Glomerular endothelial cell (primary cell): ENCODE measurements around the gene OR10T2. TPM values are rescaled to one million over a fixed set of nuclear protein-coding genes. Genes with fewer than 3 reads are reported as not detected.
"Not testable (repeated sequence)": the region's sequence is repeated elsewhere in the genome, so short reads cannot be mapped to it uniquely, and the experiment has no call there.

ENCODE experiments used
- DNase-seq: peaks from one replicate; pipeline ENCODE4 v3.0.0-alpha.2; 2011; ENCODE audit warnings: low read depth, low spot score; ENCODE audit errors: extremely low read depth
- total RNA-seq: library from RNA; depleted of rRNA; stranded (reverse); fragments of >200 nt; gene quantifications from 2 replicates; pipeline ENCODE4 v1.2.3, GENCODE V29; 2015

Gene OR10T2
- total RNA-seq: not detected in 2 replicates

- no peak for DNase-seq
Observed at GRCh38 chr1:158398818-158399514, at the start of gene OR10T2. TSS of gene OR10T2 (minus strand) at chr1:158399466. CDS start at chr1:158399466, 0 bp downstream.

DNA sequence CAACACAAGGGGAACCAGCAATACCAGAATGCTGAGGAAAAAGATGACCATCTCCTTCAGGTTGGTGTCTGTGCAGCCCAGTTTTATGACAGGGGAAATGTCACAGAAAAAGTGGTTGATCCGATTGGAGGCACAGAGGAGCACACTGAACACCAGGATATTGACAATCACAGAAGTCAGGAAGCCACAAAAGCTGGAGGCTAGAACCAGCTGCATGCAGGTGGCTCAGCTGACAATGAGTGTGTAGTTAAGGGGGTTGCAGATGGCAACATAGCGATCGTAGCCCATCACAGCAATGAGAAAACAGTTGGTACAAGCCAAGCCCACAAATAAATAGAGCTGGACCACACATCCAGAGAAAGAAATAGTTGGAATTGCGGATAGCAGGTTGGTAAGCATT lies 46.1 kb upstream of the OR10T2 start:
- no peak for DNase-seq

- DNase-seq: no peak
Observed at GRCh38 chr1:158434741-158435140, 35.5 kb upstream of the OR10T2 start.

GRCh38 chr1:158430163-158430562 lies 30.9 kb upstream of the OR10T2 start:
- not testable (repeated sequence) for DNase-seq

DNA sequence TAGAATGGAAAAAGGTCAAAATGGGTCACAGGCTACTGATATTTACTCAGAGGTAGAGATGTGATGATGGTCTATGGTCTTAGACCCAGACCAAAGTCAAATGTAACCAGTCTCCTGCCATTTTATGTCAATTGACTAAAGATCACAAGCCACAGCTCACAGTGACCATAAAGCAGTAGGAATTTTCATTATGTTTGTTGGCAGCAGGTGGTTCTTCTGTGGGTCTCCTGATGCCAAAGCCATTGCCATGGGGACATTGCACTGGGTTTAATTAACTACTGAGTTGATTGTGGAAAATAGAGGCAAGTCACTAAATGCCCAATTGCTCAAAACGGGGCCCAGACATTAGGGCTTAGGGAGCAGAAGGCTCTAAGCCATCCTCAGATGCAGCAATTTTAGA lies 26.9 kb upstream of the OR10T2 start, which contains the start of gene OR10K2:
Gene OR10K2 (minus strand): TSS at position 101 of the 400 bp plus-strand sequence. CDS start 5,371 bp downstream, outside the sequence.
- DNase-seq: no peak

DNA sequence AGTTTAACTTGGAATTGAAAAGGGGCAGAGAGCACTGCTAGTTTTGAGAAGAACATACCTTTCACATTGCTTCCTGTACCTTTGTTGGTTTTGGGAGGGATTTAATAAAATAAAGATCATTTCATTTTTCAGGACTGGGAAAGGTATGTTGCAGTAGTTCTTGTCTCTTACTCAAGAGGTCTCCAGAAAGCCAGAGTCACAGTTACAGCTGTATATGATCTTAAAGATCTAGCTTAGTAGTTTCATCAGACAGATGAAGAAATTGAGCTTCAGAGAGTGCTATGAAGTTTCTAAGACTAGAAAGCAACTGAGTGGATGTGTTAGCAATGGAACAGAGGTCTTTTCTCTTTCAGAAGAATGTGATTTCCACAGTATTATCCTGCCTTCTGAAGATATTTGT lies 25.8 kb upstream of the OR10T2 start:
- DNase-seq: no peak

- DNase-seq: no peak
Observed at GRCh38 chr1:158422212-158422611, 22.9 kb upstream of the OR10T2 start.

- DNase-seq: no peak
Observed at GRCh38 chr1:158417586-158417985, 18.3 kb upstream of the OR10T2 start.

GRCh38 chr1:158414651-158415345 lies 15.5 kb upstream of the OR10T2 start:
- DNase-seq: no peak

GRCh38 chr1:158407092-158407491 lies 7.8 kb upstream of the OR10T2 start:
- no peak for DNase-seq

DNA sequence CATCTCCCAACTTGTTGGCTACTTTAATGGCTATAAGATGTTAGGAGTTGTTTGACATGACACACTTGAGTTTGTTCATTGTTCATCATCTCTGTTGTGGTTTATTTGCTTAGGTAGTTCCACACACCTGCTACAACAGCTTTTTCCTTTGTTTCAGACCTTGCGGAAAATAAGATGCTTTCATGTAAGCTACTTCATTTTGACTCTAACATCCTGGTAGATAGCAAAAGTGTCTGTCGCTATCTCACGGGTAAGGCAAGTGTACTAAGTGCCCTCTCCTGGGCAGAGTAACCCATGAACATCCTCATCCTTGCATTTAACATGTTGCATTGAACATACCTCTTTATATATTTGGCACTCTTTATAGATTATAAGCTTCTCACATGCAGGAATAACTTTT lies 1.6 kb upstream of the OR10T2 start:
- no peak for DNase-seq

DNA sequence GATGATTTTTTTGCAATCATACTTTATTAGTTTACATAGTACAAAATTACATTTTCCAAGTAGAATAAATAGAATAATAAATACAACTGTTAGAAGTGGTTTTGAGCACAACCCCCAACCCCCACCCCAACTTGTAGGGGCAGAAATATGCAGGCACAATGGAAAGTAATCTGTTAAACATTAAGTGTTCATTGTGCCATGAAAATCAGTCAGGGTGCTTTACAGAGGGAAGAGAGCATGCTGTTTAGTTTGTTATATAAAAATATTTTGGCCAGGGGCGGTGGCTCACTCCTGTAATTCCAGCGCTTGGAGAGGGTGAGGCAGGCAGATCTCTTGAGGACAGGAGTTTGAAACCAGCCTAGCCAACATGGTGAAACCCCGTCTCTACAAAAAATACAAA lies 2.6 kb downstream of the OR10T2 start:
- no peak for DNase-seq

DNA sequence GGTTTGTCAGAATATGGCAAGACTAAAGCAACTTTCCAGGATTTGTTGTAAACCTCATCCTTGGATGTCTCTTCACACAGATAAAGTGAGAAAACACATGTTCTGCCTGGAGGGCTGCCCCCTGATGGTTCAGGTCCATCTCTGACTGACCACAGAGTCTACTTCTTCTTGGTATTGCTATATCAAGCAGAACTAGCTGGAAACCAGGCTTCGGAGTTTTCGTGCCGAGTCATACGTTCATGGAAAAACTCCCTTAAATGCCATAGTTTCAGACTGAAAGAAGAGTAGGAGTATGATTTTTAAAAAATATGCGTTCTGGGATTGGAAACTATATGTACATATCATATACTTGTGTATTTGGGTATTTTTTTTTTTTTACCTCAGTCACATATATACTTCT lies 5.8 kb downstream of the OR10T2 start:
- DNase-seq: no peak

DNA sequence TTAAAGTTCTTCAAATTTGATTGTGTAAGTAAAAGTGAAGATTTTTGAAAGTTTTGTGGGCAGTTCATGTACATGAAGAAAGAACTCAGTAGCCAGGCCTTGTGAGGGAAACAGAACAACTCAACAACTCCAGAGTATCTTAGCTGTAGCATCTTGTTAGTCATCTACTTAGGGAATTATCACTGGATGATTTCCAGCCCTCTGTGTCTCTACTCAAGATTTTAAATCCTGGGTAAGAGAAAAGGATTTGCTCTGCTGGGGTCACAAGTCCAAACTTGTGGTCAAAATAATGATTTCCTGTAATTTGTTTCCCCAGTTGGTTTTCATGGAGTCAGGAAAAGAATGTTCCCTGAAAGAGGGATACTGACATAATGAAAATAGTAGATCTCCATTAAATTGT lies 8.2 kb downstream of the OR10T2 start:
- no peak for DNase-seq

DNA sequence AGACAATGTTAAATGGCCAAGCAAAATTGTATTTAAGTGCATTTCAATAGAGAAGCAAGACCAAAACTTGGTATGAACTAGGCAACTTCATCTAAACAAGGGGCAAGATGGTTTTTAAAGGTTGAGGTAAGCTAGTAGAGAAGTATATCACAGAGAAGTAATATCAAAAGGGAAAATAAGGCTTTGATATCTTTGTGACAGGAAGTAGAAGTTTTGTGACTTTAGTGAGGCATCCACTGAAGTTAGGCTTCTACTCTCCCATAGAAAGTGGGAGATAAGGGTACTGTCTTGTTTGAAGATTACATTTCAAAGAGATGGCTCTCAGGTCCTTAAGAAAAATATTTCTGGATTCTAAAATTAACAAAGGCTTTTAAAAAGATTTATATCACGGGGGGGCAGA lies 8.9 kb downstream of the OR10T2 start:
- DNase-seq: no peak

DNA sequence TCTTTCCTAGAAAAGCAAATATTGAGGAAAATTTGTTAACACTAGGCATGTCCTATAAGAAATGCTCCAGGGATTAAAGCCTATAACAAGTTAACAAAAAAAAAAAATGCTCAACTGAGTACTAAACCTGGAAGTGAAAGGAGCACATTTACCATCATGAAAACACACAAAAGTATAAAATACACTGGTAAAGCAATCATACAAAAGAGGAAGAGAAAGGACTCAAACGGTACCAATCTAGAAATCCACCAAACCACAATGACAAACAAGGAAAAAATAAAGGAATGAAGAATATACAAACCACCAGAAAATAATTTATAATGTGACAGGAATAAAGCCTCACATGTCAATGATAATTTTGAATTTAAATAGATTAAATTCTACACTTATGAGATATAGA lies 24.4 kb downstream of the OR10T2 start:
- DNase-seq: no peak

DNA sequence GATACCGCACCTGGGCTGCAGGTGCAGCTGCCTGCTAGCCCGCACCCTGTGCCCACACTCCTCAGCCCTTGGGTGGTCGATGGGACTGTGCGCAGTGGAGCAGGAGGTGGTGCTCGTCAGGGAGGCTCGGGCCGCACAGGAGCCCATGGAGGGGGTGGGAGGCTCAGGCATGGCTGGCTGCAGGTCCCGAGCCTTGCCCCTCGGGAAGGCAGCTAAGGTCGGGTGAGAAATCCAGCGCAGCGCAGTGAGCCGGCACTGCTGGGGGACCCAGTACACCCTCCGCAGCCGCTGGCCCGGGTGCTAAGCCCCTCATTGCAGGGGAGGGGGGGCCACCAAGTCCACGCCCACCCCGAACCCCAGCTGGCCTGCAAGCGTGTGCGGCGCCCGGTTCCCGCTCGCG lies 25.2 kb downstream of the OR10T2 start:
- not testable (repeated sequence) for DNase-seq

DNA sequence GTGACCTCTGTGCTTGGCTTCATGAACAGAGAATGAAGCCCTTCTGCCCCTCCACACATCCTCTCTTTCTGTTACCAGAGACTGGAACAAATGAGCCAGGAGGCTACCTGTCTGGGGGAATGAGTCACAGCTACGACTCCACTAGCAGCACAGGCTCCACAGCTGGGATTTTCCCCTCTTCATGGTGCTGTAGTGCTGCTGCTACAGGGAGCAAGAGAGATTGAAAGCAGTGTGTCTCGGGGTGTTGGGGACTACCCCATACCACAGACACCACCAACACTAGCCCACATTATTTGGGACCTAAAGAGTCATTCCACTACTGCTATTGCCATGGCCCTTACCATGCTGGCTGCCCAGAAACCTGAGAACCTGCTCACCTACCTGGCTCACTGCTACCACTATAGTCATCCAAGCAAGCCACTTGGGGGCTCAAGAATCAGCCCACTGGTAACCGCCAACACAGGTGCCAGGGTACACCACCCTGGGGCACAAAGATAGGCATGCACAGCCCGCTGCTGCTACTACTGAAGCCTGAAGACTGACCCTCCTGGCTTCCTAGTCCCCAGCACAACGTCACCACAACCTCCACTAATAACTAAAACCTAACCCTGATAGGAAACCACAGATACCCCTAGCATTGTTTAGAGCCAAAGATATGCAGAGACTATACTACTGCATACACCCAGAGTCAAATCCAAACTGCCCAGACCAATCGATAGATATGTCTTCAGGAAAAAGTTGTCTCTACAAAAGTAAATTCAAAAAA lies 27.9 kb downstream of the OR10T2 start:
- no peak for DNase-seq

- DNase-seq: no peak
Observed at GRCh38 chr1:158366783-158367182, 32.5 kb downstream of the OR10T2 start.

DNA sequence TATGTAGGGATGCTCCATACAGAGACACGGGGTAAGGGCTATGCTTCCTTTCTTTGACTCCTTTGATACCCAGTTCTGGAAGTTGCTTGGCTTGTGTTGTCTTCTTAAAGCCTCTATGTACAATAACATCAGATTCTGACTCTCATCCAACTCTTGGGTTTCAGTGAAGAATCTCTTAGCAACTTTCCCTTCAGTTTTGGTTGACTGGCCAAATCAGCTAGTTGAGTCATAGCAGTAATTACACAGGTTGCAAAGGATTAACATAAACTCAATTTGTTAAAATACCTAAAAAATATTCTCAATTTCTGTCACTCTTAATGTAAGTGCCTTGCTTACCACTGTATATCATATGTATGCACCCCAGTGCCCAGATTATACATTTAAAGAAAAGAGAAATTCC lies 36.3 kb downstream of the OR10T2 start:
- DNase-seq: no peak

GRCh38 chr1:158362482-158362881 lies 36.8 kb downstream of the OR10T2 start:
- no peak for DNase-seq

GRCh38 chr1:158357441-158357840 lies 41.8 kb downstream of the OR10T2 start:
- DNase-seq: no peak
